A549 (cell line): ENCODE results near the gene EPHB1.

Experiments used
- EP300 ChIP-seq, 2 experiments: fragments of >200 bp; sonication (Bioruptor Twin); formaldehyde crosslinking; IDR thresholded peaks; 2 replicates in 1 of 2; 3 replicates in 1 of 2; pipeline ENCODE4 v1.6.1; 2016 to 2017
- HDAC2 ChIP-seq: fragments of 200-600 bp; sonication (generic); IDR thresholded peaks from 2 replicates; pipeline ENCODE4 v1.6.1; 2016
- NR3C1 ChIP-seq: fragments of >200 bp; sonication (Bioruptor Twin); formaldehyde crosslinking; IDR thresholded peaks from 3 replicates; pipeline ENCODE4 v1.6.1; 2017
- POLR2A ChIP-seq: IDR thresholded peaks from 2 replicates; pipeline ENCODE4 v1.6.1; 2012; ENCODE audit warnings: mild to moderate bottlenecking, low read length
- RCOR1 ChIP-seq: fragments of 150-350 bp; IDR thresholded peaks from 2 replicates; pipeline ENCODE4 v1.6.1; 2014; ENCODE audit warnings: antibody characterized with exemption, low read length, low read depth
- RFX5 ChIP-seq: fragments of 450-650 bp; IDR thresholded peaks from 2 replicates; pipeline ENCODE4 v1.7.1; 2014; ENCODE audit warnings: antibody characterized with exemption, mild to moderate bottlenecking, moderate library complexity
- ZNF302 ChIP-seq: fragments of 250-450 bp; sonication (Bioruptor Pico); IDR thresholded peaks from 2 replicates; pipeline ENCODE4 v1.9.0; 2021; ENCODE audit warnings: inconsistent platforms, mild to moderate bottlenecking, moderate library complexity
- TF ChIP-seq, protein P1 (sequence below): fragments of >200 bp; sonication (Bioruptor Twin); formaldehyde crosslinking; IDR thresholded peaks from 3 replicates; pipeline ENCODE4 v1.5.1; 2016
- TF ChIP-seq, protein P2 (sequence below): fragments of 450-650 bp; IDR thresholded peaks from 2 replicates; pipeline ENCODE4 v1.6.1; 2014; ENCODE audit warnings: antibody characterized with exemption
- TF ChIP-seq, protein P3 (sequence below): IDR thresholded peaks from 2 replicates; pipeline ENCODE4 v1.6.1; 2012

DNA sequence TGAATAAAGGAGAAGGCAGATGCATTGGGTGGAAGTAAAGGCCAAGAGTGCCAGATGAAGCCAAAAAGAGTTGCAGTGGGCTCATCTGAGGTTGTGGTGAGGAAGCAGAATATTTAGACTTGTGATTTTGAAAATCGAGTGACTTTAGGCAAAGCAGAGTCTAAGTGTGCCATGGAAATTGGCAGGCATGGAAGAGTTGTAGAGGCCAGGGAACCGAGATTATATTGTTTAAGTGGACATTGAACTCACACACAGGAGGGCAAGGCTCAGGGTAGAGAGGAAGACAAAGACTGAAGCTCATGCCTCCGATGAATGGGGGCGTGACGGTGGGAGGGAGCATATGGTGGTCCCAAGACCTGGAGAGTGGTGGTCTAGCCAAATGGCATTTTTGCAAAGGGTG, 347.5 kb downstream of the EPHB1 start:
- TF ChIP-seq, protein P1, sequence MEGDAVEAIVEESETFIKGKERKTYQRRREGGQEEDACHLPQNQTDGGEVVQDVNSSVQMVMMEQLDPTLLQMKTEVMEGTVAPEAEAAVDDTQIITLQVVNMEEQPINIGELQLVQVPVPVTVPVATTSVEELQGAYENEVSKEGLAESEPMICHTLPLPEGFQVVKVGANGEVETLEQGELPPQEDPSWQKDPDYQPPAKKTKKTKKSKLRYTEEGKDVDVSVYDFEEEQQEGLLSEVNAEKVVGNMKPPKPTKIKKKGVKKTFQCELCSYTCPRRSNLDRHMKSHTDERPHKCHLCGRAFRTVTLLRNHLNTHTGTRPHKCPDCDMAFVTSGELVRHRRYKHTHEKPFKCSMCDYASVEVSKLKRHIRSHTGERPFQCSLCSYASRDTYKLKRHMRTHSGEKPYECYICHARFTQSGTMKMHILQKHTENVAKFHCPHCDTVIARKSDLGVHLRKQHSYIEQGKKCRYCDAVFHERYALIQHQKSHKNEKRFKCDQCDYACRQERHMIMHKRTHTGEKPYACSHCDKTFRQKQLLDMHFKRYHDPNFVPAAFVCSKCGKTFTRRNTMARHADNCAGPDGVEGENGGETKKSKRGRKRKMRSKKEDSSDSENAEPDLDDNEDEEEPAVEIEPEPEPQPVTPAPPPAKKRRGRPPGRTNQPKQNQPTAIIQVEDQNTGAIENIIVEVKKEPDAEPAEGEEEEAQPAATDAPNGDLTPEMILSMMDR: no peak
- TF ChIP-seq POLR2A (no peak), NR3C1 (no peak), ZNF302 (CRISPR knock-in tag) (no peak), EP300 (IDR thresholded peaks at IDR 0.05) (no peak), RFX5 (no peak), RCOR1 (no peak), HDAC2 (no peak)
- TF ChIP-seq, protein P2, sequence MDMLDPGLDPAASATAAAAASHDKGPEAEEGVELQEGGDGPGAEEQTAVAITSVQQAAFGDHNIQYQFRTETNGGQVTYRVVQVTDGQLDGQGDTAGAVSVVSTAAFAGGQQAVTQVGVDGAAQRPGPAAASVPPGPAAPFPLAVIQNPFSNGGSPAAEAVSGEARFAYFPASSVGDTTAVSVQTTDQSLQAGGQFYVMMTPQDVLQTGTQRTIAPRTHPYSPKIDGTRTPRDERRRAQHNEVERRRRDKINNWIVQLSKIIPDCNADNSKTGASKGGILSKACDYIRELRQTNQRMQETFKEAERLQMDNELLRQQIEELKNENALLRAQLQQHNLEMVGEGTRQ: no peak
- TF ChIP-seq, protein P3, sequence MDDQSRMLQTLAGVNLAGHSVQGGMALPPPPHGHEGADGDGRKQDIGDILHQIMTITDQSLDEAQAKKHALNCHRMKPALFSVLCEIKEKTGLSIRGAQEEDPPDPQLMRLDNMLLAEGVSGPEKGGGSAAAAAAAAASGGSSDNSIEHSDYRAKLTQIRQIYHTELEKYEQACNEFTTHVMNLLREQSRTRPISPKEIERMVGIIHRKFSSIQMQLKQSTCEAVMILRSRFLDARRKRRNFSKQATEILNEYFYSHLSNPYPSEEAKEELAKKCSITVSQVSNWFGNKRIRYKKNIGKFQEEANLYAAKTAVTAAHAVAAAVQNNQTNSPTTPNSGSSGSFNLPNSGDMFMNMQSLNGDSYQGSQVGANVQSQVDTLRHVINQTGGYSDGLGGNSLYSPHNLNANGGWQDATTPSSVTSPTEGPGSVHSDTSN: no peak
